Esophagus squamous epithelium (tissue), 5 donors: Measurements from ENCODE around the gene SH3GL1. TPM values are rescaled to one million over a fixed set of nuclear protein-coding genes. Genes with fewer than 3 reads are reported as not detected.

Experiments used
- DNase-seq: peaks from one replicate; lab custom pipeline; 2025; lab: John Stamatoyannopoulos, UW
- H3K27ac ChIP-seq, 4 donors: fragments of 200-600 bp; sonication (generic); one replicate each; pipeline ENCODE4 v1.5.1; 2016 to 2019; ENCODE audit warnings: mild to moderate bottlenecking in 1 of 4
- H3K27me3 ChIP-seq, 4 donors: fragments of 200-600 bp; sonication (generic); 1 replicate in 3 of 4; 2 replicates in 1 of 4; pipeline versions ENCODE4 v1.5.1 to v1.6.0; 2017 to 2021; ENCODE audit warnings: antibody characterized with exemption in 1 of 4
- H3K36me3 ChIP-seq, 3 donors: fragments of 200-600 bp; sonication (generic); one replicate each; pipeline ENCODE4 v1.5.1; 2016 to 2019
- H3K4me1 ChIP-seq, 3 donors: fragments of 200-600 bp; sonication (generic); one replicate each; pipeline ENCODE4 v1.5.1; 2017 to 2019
- H3K4me3 ChIP-seq, 4 donors: fragments of 200-600 bp; sonication (generic); 1 replicate in 3 of 4; 2 replicates in 1 of 4; pipeline ENCODE4 v1.5.1; 2016 to 2019; ENCODE audit warnings: mild to moderate bottlenecking in 2 of 4, moderate library complexity in 1 of 4
- H3K9me3 ChIP-seq, 3 donors: fragments of 200-600 bp; sonication (generic); one replicate each; pipeline ENCODE4 v1.5.1; 2016 to 2019
- CTCF ChIP-seq, 6 experiments: fragments of 450-650 bp in 4 of 6; fragments of 200-600 bp in 2 of 6; sonication (generic) in 2 of 6; IDR thresholded peaks; one replicate each; pipeline ENCODE4 v1.5.1; 2016 to 2019; ENCODE audit warnings: antibody characterized with exemption in 6 of 6, mild to moderate bottlenecking in 4 of 6, moderate library complexity in 4 of 6
- POLR2A ChIP-seq, 4 donors: fragments of 450-650 bp; IDR thresholded peaks; one replicate each; pipeline ENCODE4 v1.6.1; 2017; ENCODE audit warnings: antibody characterized with exemption in 4 of 4, mild to moderate bottlenecking in 4 of 4, moderate library complexity in 3 of 4
- WGBS, 2 donors: methylation state at CpG; one replicate each; pipeline ENCODE4 v1.1.5; 2018; 5-methylcytosine and 5-hydroxymethylcytosine counted together
- intact Hi-C: fragments of 100-400 bp; cut with DNase I; formaldehyde crosslinking; loops from one replicate; pipeline ENCODE4 v1.15.0; 2022
- total RNA-seq, 4 donors: library from RNA; depleted of rRNA; stranded (reverse); fragments of >200 nt; gene quantifications; one replicate each; pipeline ENCODE4 v1.1.0, GENCODE V29; 2016
- donor health status: DM: yes; HTN: yes; CAD: no.

The SH3GL1 gene
- 100 to 1,000 TPM in 2 of 4 donors, 10 to 100 TPM in 2; 67.4 to 131 (median 91.2) TPM for total RNA-seq

GRCh38 chr19:4400135-4400936 is at the start of gene SH3GL1:
SH3GL1 (minus strand) TSS chr19:4400547; CDS start chr19:4400368, 179 bp downstream.
- Histone ChIP-seq H3K36me3 (peaks cover 0 to 37% (median 4%) of the 10 kb centered on the region in 3 donors), H3K9me3 (no peaks in the 10 kb centered on the region), H3K4me3 (peak within 1 kb of the TSS; percentile 88 to 98 (median 96)), H3K27ac (peak within 1 kb of the TSS; percentile 97 to 99 (median 98)), H3K4me1 (peaks cover 33 to 75% (median 44%) of the 10 kb centered on the region in 3 donors), H3K27me3 (no peaks in the 10 kb centered on the region)
- 0% methylated on average over 2 to 6 of the region's 90 CpGs for WGBS, 2 donors
- intact Hi-C loops, result no loop called here
- DNase-seq, result peak; percentile 73
- TF ChIP-seq CTCF (IDR thresholded peaks at IDR 0.05) (peak; percentile 77 to 100 (median 99)), POLR2A (IDR thresholded peaks at IDR 0.05) (peak in 2 of 4 donors; percentile 77 to 81)

GRCh38 chr19:4449639-4450028 is 49.3 kb upstream of the SH3GL1 start:
- Histone ChIP-seq H3K27ac (peak overlapping the region; percentile 70 to 83 (median 79)), H3K27me3 (no peaks in the 10 kb centered on the region), H3K4me1 (peaks cover 15 to 43% (median 23%) of the 10 kb centered on the region in 3 donors), H3K9me3 (no peaks in the 10 kb centered on the region), H3K36me3 (peaks cover 67 to 100% (median 76%) of the 10 kb centered on the region in 3 donors), H3K4me3 (no peak overlapping the region)
- TF ChIP-seq CTCF (IDR thresholded peaks at IDR 0.05) (no peak), POLR2A (IDR thresholded peaks at IDR 0.05) (no peak)
- DNase-seq, result no peak
- WGBS, 2 donors, result 40 to 44% methylated on average over 9 of the region's 9 CpGs
- intact Hi-C loops, result no loop called here

- H3K4me3 ChIP-seq, result no peak overlapping the region
- peak overlapping the region; percentile 70 to 83 (median 79) for H3K27ac ChIP-seq
- intact Hi-C loops, result no loop called here
- no peak for DNase-seq
- peaks cover 10 to 38% (median 18%) of the 10 kb centered on the region in 3 donors for H3K4me1 ChIP-seq
- H3K27me3 ChIP-seq, result no peaks in the 10 kb centered on the region
- TF ChIP-seq CTCF (IDR thresholded peaks at IDR 0.05) (peak in 2 of 6 experiments; percentile 8 to 38), POLR2A (IDR thresholded peaks at IDR 0.05) (no peak)
- 40 to 46% methylated on average over 1 to 17 of the region's 24 CpGs for WGBS, 2 donors
- peaks cover 72 to 100% (median 78%) of the 10 kb centered on the region in 3 donors for H3K36me3 ChIP-seq
- H3K9me3 ChIP-seq, result no peaks in the 10 kb centered on the region
Observed at GRCh38 chr19:4449022-4449638, 48.8 kb upstream of the SH3GL1 start.

- Histone ChIP-seq H3K27ac (peak overlapping the region; percentile 70 to 83 (median 79)), H3K36me3 (peaks cover 70 to 100% (median 74%) of the 10 kb centered on the region in 3 donors), H3K4me3 (no peak overlapping the region), H3K9me3 (no peaks in the 10 kb centered on the region), H3K4me1 (peaks cover 10 to 30% (median 17%) of the 10 kb centered on the region in 3 donors), H3K27me3 (no peaks in the 10 kb centered on the region)
- WGBS, 2 donors, result 76 to 80% methylated on average over 17 to 20 of the region's 30 CpGs
- TF ChIP-seq CTCF (IDR thresholded peaks at IDR 0.05) (no peak), POLR2A (IDR thresholded peaks at IDR 0.05) (no peak)
- no peak for DNase-seq
- intact Hi-C loops, result no loop called here
Observed at GRCh38 chr19:4448147-4448985, 48.0 kb upstream of the SH3GL1 start.
